Measurements from ENCODE around the gene LCOR. TPM values are rescaled to one million over a fixed set of nuclear protein-coding genes. Genes with fewer than 3 reads are reported as not detected.

LCOR gene
- total RNA-seq, 1 donor from 2014 or later: 16.9 TPM

DNA sequence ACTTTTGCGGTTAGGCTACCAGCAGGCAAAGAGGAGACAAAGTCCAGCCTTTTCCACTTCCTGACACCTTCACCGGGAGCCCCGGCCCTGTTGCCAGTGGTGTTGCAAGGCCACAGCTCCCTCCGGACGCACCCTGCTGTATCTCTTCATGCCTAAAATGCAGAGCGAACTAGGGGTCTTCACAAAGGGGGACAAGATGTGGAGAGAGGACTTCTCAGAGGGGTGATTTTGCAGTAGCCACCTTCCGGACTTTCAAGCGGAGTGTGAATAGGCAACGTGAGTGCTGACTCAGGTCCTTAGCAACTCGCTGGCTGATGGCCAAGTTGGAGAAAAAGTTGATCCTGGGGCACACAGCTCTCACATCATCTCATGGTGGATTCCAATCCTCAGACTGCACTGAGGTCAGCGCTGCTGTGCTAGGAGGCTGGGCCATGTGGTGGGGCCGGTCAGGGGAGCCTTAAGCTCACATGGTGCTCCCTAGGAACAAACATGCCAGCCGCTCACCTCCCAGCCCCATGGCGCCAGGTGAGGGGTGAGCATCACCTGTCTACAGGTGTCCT, 166.3 kb downstream of the LCOR start:
- no peak for DNase-seq
- intact Hi-C loops (cut with DNase I): no loop called here
- ATAC-seq (ENCODE audit: poor library complexity): no peak

DNA sequence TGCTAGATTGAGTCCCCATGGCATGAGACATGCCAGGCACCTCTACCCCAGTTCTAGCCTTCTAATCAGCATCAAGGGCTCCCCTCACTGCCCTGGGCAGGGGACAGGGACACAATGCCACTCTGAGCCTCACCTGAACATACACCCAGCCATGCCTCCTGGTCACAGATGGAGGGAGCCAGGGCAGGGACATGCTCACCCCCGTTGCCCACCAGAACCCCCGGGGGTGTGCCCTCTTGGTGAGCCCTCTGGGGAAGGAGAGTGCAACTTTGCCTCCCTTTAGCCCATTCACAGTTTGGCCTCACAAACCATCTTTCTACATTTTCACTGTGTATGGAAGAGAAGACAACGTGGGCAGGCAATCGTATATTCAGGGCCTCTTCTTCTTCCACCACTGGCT, 167.2 kb downstream of the LCOR start:
- DNase-seq (no peak), ATAC-seq (ENCODE audit: poor library complexity) (no peak)
- intact Hi-C loops (cut with DNase I): no loop called here

- intact Hi-C loops (cut with DNase I): no loop called here
- ATAC-seq (ENCODE audit: poor library complexity) (no peak), DNase-seq (no peak)
Measured at GRCh38 chr10:96999987-97000386, 167.9 kb downstream of the LCOR start.

DNA sequence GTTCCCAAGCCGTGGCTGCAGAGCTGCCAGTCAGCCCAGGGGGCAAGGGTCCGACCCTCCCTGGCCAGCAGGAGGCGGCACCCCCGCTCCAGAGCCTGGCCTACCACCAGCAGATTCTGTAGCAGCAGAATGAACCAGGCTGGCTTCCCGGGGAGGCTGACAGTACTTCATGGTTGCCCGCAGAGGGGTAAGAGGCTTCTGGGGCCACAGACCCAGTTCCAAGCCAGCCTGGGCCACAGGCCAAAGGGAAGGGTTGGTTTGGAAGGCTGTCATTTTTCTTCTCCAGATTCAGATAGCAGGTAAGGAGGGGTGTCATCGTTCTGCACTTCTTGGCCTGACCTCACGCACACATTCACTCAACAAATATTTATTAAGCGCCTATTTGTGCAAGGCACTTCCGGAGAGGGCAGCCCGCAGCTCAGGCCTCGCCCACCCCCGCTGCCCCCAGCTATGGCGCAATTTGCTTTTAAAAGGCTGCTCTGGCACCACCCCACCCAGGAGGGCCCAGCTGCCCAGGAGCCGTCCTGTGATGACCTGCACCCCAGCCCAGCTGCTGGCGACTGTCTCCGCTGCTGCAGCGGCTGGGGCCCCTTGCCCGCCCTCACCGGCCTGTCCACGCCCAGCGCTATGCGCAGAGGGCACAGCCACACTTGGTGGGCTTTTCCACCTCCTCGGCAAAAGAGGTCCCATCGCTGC, 168.5 kb downstream of the LCOR start:
- ATAC-seq (ENCODE audit: poor library complexity): no peak
- intact Hi-C loops (cut with DNase I): no loop called here

GRCh38 chr10:97001183-97001991, 169.3 kb downstream of the LCOR start:
- no peak for DNase-seq
- intact Hi-C loops (cut with DNase I): no loop called here

More for the DNA sequence above, 168.5 kb downstream of the LCOR start:
- no peak for DNase-seq

GRCh38 chr10:97002670-97003069, 170.6 kb downstream of the LCOR start:
- ATAC-seq (ENCODE audit: poor library complexity): no peak
- DNase-seq: no peak
- intact Hi-C loops (cut with DNase I): no loop called here

More at GRCh38 chr10:97001183-97001991, 169.3 kb downstream of the LCOR start:
- no peak for ATAC-seq (ENCODE audit: poor library complexity)

GRCh38 chr10:97003151-97003803, 171.2 kb downstream of the LCOR start:
- intact Hi-C loops (cut with DNase I): no loop called here
- ATAC-seq (ENCODE audit: poor library complexity) (no peak), DNase-seq (no peak)

- DNase-seq: no peak
Measured at GRCh38 chr10:97003804-97004201, 171.7 kb downstream of the LCOR start.

GRCh38 chr10:97004591-97004990, 172.5 kb downstream of the LCOR start:
- DNase-seq: no peak
- intact Hi-C loops (cut with DNase I): no loop called here

More at GRCh38 chr10:97003804-97004201, 171.7 kb downstream of the LCOR start:
- intact Hi-C loops (cut with DNase I): no loop called here
- ATAC-seq (ENCODE audit: poor library complexity): no peak

GRCh38 chr10:97005349-97005748, 173.3 kb downstream of the LCOR start:
- no peak for DNase-seq
- intact Hi-C loops (cut with DNase I): no loop called here
- ATAC-seq (ENCODE audit: poor library complexity): no peak

More at GRCh38 chr10:97004591-97004990, 172.5 kb downstream of the LCOR start:
- ATAC-seq (ENCODE audit: poor library complexity): no peak

DNA sequence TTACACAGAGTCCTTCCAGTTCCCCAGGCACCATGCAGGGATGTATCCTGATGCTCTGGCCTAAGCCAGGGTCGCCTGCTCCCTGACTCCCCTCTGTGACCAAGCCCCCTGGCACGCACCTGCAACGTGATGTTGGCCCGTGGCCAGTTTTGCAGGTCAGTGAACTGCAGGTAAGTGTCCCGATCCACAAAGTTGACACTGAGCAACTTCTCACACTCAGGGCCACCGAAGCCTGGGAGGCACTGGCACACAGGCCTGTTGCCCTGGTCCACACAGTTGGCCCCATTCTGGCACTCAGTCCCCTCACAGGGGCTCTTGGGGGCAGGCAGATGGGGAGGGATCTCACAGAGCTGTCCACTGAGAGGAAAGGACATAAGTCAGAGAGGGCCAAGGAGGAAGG, 174.3 kb downstream of the LCOR start:
- ATAC-seq (ENCODE audit: poor library complexity) (no peak), DNase-seq (no peak)
- intact Hi-C loops (cut with DNase I): no loop called here

DNA sequence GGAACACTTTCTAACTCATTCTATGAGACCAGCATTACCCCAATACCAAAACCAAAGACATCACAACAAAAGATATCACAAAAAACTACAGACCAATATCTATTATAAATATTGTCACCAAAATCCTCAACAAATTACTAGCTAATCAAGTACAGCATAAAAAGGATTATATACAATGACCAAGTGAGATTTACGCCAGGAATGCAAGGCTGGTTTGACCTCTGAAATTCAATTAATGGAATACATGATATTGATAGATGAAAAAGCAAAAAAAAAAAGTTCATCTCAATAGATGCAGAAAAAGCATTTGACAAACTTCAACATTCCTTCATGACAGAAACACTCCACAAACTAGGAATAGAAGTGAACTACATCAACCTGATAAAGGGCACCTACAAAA, 175.3 kb downstream of the LCOR start:
- DNase-seq: no peak
- no peak for ATAC-seq (ENCODE audit: poor library complexity)
- intact Hi-C loops (cut with DNase I): no loop called here

DNA sequence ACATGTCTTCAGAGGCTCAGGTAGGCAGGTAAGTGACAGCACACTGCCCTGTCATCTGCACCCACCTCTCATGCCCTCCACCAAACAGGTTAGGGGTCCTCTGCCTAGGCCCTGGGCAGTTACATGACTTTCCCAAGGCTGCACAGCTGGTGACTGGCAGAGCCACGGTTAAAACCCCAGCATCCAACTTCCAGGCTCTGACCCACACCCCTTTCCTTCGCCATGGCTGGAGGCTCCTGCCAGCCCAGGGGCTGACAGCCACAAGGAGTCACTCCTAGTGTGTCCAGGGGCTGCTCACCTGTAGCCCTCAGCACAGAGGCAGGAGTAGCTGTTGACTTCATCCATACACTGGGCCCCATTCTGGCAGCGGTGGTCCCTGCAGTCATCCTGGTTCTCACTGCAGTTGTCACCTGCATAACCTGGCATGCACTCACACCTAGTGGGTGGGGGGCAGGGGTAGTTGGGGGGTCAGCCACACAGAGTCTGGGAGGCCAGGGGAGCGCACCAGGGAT, 178.7 kb downstream of the LCOR start:
- intact Hi-C loops (cut with DNase I): no loop called here
- DNase-seq: no peak
- no peak for ATAC-seq (ENCODE audit: poor library complexity)

DNA sequence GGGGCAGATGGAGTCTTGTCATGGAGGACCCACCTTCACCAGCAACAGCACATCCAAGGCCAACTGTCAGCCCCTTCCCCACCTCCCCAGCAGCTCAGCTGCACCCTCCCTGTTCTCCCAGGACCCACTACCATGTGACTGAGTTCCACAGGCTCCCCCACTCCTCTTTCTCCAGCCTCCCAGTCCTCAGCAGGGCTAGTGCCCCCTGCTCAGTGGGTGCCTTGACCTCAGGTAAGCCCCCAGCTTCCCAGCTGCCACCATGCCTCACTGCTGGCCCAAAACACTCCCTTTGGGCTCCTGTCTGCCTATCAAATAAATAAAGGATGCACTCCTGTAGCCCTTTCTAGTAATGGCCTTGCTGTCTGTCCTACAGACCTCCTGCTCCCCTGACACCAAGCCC, 179.3 kb downstream of the LCOR start:
- DNase-seq (no peak), ATAC-seq (ENCODE audit: poor library complexity) (no peak)
- intact Hi-C loops (cut with DNase I): no loop called here

DNA sequence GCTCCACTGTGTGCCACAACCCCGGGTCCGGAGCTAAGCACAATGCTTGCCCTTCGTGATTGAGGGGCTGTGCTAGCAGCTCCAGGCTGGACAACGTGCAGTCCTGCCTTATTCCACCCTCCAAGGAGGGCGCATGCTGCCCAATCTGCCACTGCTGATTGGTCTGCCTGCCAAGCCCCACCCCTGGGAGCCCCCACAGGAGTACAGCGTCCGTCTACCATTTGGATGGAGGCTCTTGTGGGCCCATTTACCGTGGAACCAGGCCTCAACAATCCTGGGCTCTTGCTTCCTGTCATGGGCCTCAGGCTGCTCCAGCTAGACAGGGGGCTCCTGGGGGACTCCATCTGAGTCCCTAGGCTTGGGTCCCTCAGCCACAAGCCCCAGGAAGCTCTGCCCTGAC, 180.4 kb downstream of the LCOR start:
- no peak for DNase-seq
- ATAC-seq (ENCODE audit: poor library complexity): no peak
- intact Hi-C loops (cut with DNase I): no loop called here

GRCh38 chr10:97013568-97013967, 181.5 kb downstream of the LCOR start:
- intact Hi-C loops (cut with DNase I): no loop called here
- DNase-seq: no peak
- ATAC-seq (ENCODE audit: poor library complexity): no peak

GRCh38 chr10:97013983-97014382, 181.9 kb downstream of the LCOR start:
- intact Hi-C loops (cut with DNase I): no loop called here
- DNase-seq: no peak
- ATAC-seq (ENCODE audit: poor library complexity): no peak

DNA sequence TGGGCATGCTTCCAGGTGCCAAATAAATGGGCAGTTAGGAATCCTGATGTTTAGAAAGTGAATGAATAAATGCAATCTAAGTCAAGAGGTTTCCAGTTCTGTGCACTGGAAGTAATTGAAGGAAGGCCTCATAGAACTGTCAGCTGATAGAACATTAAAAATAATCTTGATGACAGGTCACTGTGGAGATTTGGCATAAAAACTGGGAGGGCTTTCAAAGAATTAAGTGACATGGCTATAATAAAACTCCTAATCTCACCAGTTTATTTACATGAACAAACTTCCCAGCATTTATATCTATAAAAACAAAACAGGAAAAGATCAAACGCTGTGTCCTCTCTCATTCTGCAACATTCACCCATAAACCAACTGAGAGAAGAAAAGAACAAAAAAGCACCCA, 183.1 kb downstream of the LCOR start:
- intact Hi-C loops (cut with DNase I): no loop called here
- no peak for DNase-seq
- no peak for ATAC-seq (ENCODE audit: poor library complexity)

All from Right ventricle myocardium superior (tissue), 1 donor.